Adrenal gland (tissue), 12 donors: ENCODE results near the gene ULK3. TPM values are rescaled to one million over a fixed set of nuclear protein-coding genes. Genes with fewer than 3 reads are reported as not detected.
A peak's percentile ranks its signal among the peaks of the same experiment; 100 is the strongest.

Source experiments
- DNase-seq, 7 donors: peaks; one replicate each; pipeline ENCODE4 v3.0.0-alpha.2; 2019 to 2020
- H3K27ac ChIP-seq, 5 donors: fragments of 200-600 bp; sonication (generic) in 4 of 5; 1 replicate in 3 of 5; 2 replicates in 2 of 5; pipeline versions ENCODE4 v1.5.1 to v1.8.0; 2016 to 2020; ENCODE audit warnings: mild to moderate bottlenecking in 1 of 5
- H3K27me3 ChIP-seq: fragments of 200-600 bp; 2 replicates; pipeline ENCODE4 v1.8.0; 2021
- H3K36me3 ChIP-seq, 2 donors: fragments of 200-600 bp; replicated peaks in 1 of 2; 1 replicate in 1 of 2; 2 replicates in 1 of 2; pipeline versions ENCODE4 v1.5.1 to v1.8.0; 2018 to 2022
- H3K4me1 ChIP-seq, 2 donors: fragments of 200-600 bp; replicated peaks in 1 of 2; 1 replicate in 1 of 2; 2 replicates in 1 of 2; pipeline versions ENCODE4 v1.5.1 to v1.8.0; 2018 to 2021
- H3K4me3 ChIP-seq, 4 donors: fragments of 200-600 bp; sonication (generic) in 3 of 4; one replicate each; pipeline ENCODE4 v1.5.1; 2016 to 2018
- H3K9me3 ChIP-seq, 3 donors: fragments of 200-600 bp; sonication (generic) in 1 of 3; replicated peaks in 1 of 3; 1 replicate in 2 of 3; 2 replicates in 1 of 3; pipeline versions ENCODE4 v1.5.1 to v1.8.0; 2016 to 2021
- CTCF ChIP-seq, 6 experiments: fragments of 450-650 bp in 4 of 6; fragments of 200-600 bp in 2 of 6; sonication (generic) in 1 of 6; IDR thresholded peaks; 1 replicate in 5 of 6; 2 replicates in 1 of 6; pipeline versions ENCODE4 v1.5.1 to v1.8.0; 2016 to 2021; ENCODE audit warnings: antibody characterized with exemption in 6 of 6, mild to moderate bottlenecking in 2 of 6, moderate library complexity in 1 of 6
- POLR2A ChIP-seq, 2 donors: fragments of 450-650 bp; IDR thresholded peaks; one replicate each; pipeline ENCODE4 v1.6.1; 2017; ENCODE audit warnings: antibody characterized with exemption in 2 of 2, mild to moderate bottlenecking in 2 of 2, moderate library complexity in 1 of 2
- WGBS, 4 donors: extraction: QIAGEN DNeasy Blood & Tissue Kit in 2 of 4; methylation state at CpG; one replicate each; pipeline versions ENCODE4 v1.1.5 to v1.1.7; 2013 to 2017; 5-methylcytosine and 5-hydroxymethylcytosine counted together
- intact Hi-C, 2 donors: fragments of 100-400 bp; cut with DNase I; formaldehyde crosslinking; loops; one replicate each; pipeline versions ENCODE4 v1.14.1 to v1.15.0; 2022 to 2023
- polyA plus RNA-seq, 3 donors: library from polyadenylated mRNA; stranded (reverse); fragments of 200-250 nt in 2 of 3; fragments of 350-450 nt in 1 of 3; fragmentation: Illumina TruSeq in 1 of 3; extraction: RNeasy Lipid Tissue Mini Kit (QIAGEN cat#74804) in 1 of 3; gene quantifications; one replicate each; pipeline ENCODE4 v1.2.3, GENCODE V29; 2013 to 2014
- total RNA-seq, 9 donors: library from RNA; depleted of rRNA in 4 of 9; stranded (reverse); fragments of >200 nt in 4 of 9; fragments of 120-200 nt in 1 of 9; fragmentation: NEBNext Ultra II Directional in 1 of 9; extraction: Animal tissue kit (Norgen Biotek cat#: 25700) in 1 of 9; gene quantifications; one replicate each; pipeline versions ENCODE4 v1.1.0 to v1.2.4, GENCODE V29; 2013 to 2023
- donor health status: healthy with polysubstance abuse.
- donor health status: Bipolar disorder and iron deficiency.
- donor health status: DM: yes; HTN: yes; CAD: no.
- donor health status: DM: no; HTN: no; CAD: no.
- donor health status: DM: no; HTN: no; CAD: no.
- donor health status: DM: yes; HTN: yes; CAD: no.

Gene ULK3
- total and polyA plus RNA-seq, 12 donors: 21.7 to 126 (median 52.5) TPM

- no peaks in the 10 kb centered on the region for H3K27me3 ChIP-seq
- 51 to 62% (median 56%) methylated on average over 10 of the region's 10 CpGs for WGBS, 4 donors
- peak overlapping the region; percentile 17 to 91 (median 56) for H3K27ac ChIP-seq
- no peaks in the 10 kb centered on the region for H3K9me3 ChIP-seq
- H3K36me3 ChIP-seq: no peaks in the 10 kb centered on the region
- peaks cover 30 to 48% of the 10 kb centered on the region in 2 donors for H3K4me1 ChIP-seq
- intact Hi-C loops: no loop called here
- no peak overlapping the region for H3K4me3 ChIP-seq
- TF ChIP-seq POLR2A (IDR thresholded peaks at IDR 0.05): peak in 1 of 2 donors; percentile 19
- no peak for TF ChIP-seq CTCF (IDR thresholded peaks at IDR 0.05)
- peak; percentile 82 to 88 (median 85) for DNase-seq
These were observed 27.6 kb downstream of the ULK3 start for GRCh38 chr15:74815121-74815934.

GRCh38 chr15:74812533-74812932, 30.4 kb downstream of the ULK3 start, which contains the start of gene LMAN1L:
Gene LMAN1L (plus strand): TSS chr15:74812835. CDS start chr15:74812855, 20 bp downstream.
- no peaks in the 10 kb centered on the region for H3K27me3 ChIP-seq
- DNase-seq: no peak
- peak within 1 kb of the TSS in 1 of 5 donors; percentile 34 for H3K27ac ChIP-seq
- WGBS, 4 donors: 74 to 86% (median 78%) methylated on average over 7 to 12 of the region's 12 CpGs
- TF ChIP-seq POLR2A (IDR thresholded peaks at IDR 0.05): no peak
- TF ChIP-seq CTCF (IDR thresholded peaks at IDR 0.05): no peak
- H3K9me3 ChIP-seq: no peaks in the 10 kb centered on the region
- peaks cover 20 to 35% of the 10 kb centered on the region in 2 donors for H3K4me1 ChIP-seq
- intact Hi-C loops: no loop called here
- no peak within 1 kb of the TSS for H3K4me3 ChIP-seq
- H3K36me3 ChIP-seq: no peaks in the 10 kb centered on the region

GRCh38 chr15:74809956-74810355, 33.0 kb downstream of the ULK3 start:
- no peaks in the 10 kb centered on the region for H3K36me3 ChIP-seq
- H3K27me3 ChIP-seq: no peaks in the 10 kb centered on the region
- peaks cover 10 to 17% of the 10 kb centered on the region in 2 donors for H3K4me1 ChIP-seq
- no peak for DNase-seq
- WGBS, 4 donors: 90 to 96% (median 94%) methylated on average over 3 of the region's 3 CpGs
- H3K9me3 ChIP-seq: no peaks in the 10 kb centered on the region
- TF ChIP-seq POLR2A (IDR thresholded peaks at IDR 0.05) (no peak), CTCF (IDR thresholded peaks at IDR 0.05) (no peak)
- no peak overlapping the region for H3K4me3 ChIP-seq
- intact Hi-C loops: no loop called here
- no peak overlapping the region for H3K27ac ChIP-seq

GRCh38 chr15:74809242-74809641, 33.7 kb downstream of the ULK3 start:
- 86 to 91% (median 89%) methylated on average over 5 of the region's 5 CpGs for WGBS, 4 donors
- Histone ChIP-seq H3K9me3 (no peaks in the 10 kb centered on the region), H3K36me3 (no peaks in the 10 kb centered on the region), H3K4me1 (peaks cover 5 to 10% of the 10 kb centered on the region in 2 donors), H3K4me3 (no peak overlapping the region), H3K27me3 (no peaks in the 10 kb centered on the region), H3K27ac (no peak overlapping the region)
- no peak for DNase-seq
- intact Hi-C loops: no loop called here
- TF ChIP-seq CTCF (IDR thresholded peaks at IDR 0.05): no peak
- TF ChIP-seq POLR2A (IDR thresholded peaks at IDR 0.05): no peak
